GM18867 (cell line): ENCODE measurements around the gene TTLL12.

Source experiments
- ATAC-seq: cut with Tn5 transposase; IDR thresholded peaks from one replicate; pipeline ENCODE4 v1.9.1; 2021; ENCODE audit warnings: mild to moderate bottlenecking, moderate library complexity; ENCODE audit not compliant: unreplicated experiment

Gene TTLL12

GRCh38 chr22:43186272-43187170 is at the start of gene TTLL12:
TSS of gene TTLL12 (minus strand) at chr22:43187134. CDS start at chr22:43187069, 65 bp downstream.
- peak; percentile 60 for ATAC-seq

- no peak for ATAC-seq
Observed at GRCh38 chr22:43235445-43236409, 48.8 kb upstream of the TTLL12 start.

- no peak for ATAC-seq
Observed at GRCh38 chr22:43234264-43234988, 47.5 kb upstream of the TTLL12 start.

- ATAC-seq: no peak
Observed at GRCh38 chr22:43233529-43233928, 46.6 kb upstream of the TTLL12 start.

- no peak for ATAC-seq
Observed at GRCh38 chr22:43232445-43232844, 45.5 kb upstream of the TTLL12 start.

- ATAC-seq: no peak
Observed at GRCh38 chr22:43231724-43232034, 44.7 kb upstream of the TTLL12 start.

- ATAC-seq: no peak
Observed at GRCh38 chr22:43230971-43231723, 44.2 kb upstream of the TTLL12 start.

- no peak for ATAC-seq
Observed at GRCh38 chr22:43230571-43230970, 43.6 kb upstream of the TTLL12 start.

- ATAC-seq: no peak
Observed at GRCh38 chr22:43228863-43229262, 41.9 kb upstream of the TTLL12 start.

- no peak for ATAC-seq
Observed at GRCh38 chr22:43228330-43228729, 41.4 kb upstream of the TTLL12 start.

- ATAC-seq: no peak
Observed at GRCh38 chr22:43227239-43227630, 40.3 kb upstream of the TTLL12 start.

GRCh38 chr22:43226377-43227238 is 39.7 kb upstream of the TTLL12 start:
- no peak for ATAC-seq

GRCh38 chr22:43225609-43226008 is 38.7 kb upstream of the TTLL12 start:
- no peak for ATAC-seq

GRCh38 chr22:43222987-43223386 is 36.1 kb upstream of the TTLL12 start:
- ATAC-seq: no peak

- no peak for ATAC-seq
Observed at GRCh38 chr22:43222262-43222661, 35.3 kb upstream of the TTLL12 start.

GRCh38 chr22:43220625-43221380 is 33.9 kb upstream of the TTLL12 start:
- ATAC-seq: no peak

- ATAC-seq: no peak
Observed at GRCh38 chr22:43218786-43219185, 31.9 kb upstream of the TTLL12 start.

GRCh38 chr22:43217285-43218030 is 30.5 kb upstream of the TTLL12 start:
- ATAC-seq: no peak
